Measurements from ENCODE around the gene DOCK3.

DOCK3 gene

DNA sequence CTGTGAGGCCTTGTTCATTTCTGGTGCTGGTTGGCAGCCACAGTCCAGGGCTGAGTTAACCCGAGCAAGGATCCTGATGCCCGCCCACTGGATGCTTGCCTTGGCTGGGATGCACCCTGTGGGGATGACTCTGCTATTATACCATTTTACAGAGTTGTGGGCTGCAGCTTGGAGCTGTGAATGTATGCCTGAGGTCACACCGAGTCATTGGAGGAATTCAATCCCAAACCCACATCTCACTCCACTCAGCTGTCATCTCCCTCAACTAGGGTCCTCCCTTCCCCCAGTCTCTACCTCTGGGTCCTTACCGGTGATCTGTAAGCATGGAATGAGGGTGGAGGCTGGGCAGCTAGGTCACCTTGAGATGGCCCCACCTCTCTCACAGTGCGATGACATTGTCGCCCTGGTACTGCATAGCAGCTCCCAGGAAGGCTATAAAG lies 35.7 kb upstream of the DOCK3 start:
- ATAC-seq = peak; percentile 70
- TF ChIP-seq BACH2 (CRISPR knock-in tag; IDR thresholded peaks at IDR 0.05; ENCODE audit: borderline replicate concordance) = no peak
- TF ChIP-seq, protein P1, sequence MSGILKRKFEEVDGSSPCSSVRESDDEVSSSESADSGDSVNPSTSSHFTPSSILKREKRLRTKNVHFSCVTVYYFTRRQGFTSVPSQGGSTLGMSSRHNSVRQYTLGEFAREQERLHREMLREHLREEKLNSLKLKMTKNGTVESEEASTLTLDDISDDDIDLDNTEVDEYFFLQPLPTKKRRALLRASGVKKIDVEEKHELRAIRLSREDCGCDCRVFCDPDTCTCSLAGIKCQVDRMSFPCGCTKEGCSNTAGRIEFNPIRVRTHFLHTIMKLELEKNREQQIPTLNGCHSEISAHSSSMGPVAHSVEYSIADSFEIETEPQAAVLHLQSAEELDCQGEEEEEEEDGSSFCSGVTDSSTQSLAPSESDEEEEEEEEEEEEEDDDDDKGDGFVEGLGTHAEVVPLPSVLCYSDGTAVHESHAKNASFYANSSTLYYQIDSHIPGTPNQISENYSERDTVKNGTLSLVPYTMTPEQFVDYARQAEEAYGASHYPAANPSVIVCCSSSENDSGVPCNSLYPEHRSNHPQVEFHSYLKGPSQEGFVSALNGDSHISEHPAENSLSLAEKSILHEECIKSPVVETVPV (CRISPR knock-in tag; IDR thresholded peaks at IDR 0.05) = no peak
- no peak for TF ChIP-seq TCF4 (CRISPR knock-in tag; IDR thresholded peaks at IDR 0.05; ENCODE audit: borderline replicate concordance)
- TF ChIP-seq, protein P2, sequence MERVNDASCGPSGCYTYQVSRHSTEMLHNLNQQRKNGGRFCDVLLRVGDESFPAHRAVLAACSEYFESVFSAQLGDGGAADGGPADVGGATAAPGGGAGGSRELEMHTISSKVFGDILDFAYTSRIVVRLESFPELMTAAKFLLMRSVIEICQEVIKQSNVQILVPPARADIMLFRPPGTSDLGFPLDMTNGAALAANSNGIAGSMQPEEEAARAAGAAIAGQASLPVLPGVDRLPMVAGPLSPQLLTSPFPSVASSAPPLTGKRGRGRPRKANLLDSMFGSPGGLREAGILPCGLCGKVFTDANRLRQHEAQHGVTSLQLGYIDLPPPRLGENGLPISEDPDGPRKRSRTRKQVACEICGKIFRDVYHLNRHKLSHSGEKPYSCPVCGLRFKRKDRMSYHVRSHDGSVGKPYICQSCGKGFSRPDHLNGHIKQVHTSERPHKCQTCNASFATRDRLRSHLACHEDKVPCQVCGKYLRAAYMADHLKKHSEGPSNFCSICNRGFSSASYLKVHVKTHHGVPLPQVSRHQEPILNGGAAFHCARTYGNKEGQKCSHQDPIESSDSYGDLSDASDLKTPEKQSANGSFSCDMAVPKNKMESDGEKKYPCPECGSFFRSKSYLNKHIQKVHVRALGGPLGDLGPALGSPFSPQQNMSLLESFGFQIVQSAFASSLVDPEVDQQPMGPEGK (CRISPR knock-in tag; IDR thresholded peaks at IDR 0.05; ENCODE audit: borderline replicate concordance) = no peak
- TF ChIP-seq ARNTL (CRISPR knock-in tag; IDR thresholded peaks at IDR 0.05; ENCODE audit: borderline replicate concordance, low read depth) = no peak
- no peak for TF ChIP-seq ESRRG (CRISPR knock-in tag; IDR thresholded peaks at IDR 0.05)
- TF ChIP-seq, protein P3, sequence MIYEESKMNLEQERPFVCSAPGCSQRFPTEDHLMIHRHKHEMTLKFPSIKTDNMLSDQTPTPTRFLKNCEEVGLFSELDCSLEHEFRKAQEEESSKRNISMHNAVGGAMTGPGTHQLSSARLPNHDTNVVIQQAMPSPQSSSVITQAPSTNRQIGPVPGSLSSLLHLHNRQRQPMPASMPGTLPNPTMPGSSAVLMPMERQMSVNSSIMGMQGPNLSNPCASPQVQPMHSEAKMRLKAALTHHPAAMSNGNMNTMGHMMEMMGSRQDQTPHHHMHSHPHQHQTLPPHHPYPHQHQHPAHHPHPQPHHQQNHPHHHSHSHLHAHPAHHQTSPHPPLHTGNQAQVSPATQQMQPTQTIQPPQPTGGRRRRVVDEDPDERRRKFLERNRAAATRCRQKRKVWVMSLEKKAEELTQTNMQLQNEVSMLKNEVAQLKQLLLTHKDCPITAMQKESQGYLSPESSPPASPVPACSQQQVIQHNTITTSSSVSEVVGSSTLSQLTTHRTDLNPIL (CRISPR knock-in tag; IDR thresholded peaks at IDR 0.05; ENCODE audit: low read depth) = no peak
- TF ChIP-seq CSDC2 (CRISPR knock-in tag; IDR thresholded peaks at IDR 0.05) = no peak
- no peak for TF ChIP-seq GLIS3 (CRISPR knock-in tag; IDR thresholded peaks at IDR 0.05)
- TF ChIP-seq ISL1 (CRISPR knock-in tag; IDR thresholded peaks at IDR 0.05) = no peak
- TF ChIP-seq TOX (CRISPR knock-in tag; IDR thresholded peaks at IDR 0.05; ENCODE audit: borderline replicate concordance) = no peak
- no peak for TF ChIP-seq ZNF70 (CRISPR knock-in tag; IDR thresholded peaks at IDR 0.05)
- TF ChIP-seq, protein P4, sequence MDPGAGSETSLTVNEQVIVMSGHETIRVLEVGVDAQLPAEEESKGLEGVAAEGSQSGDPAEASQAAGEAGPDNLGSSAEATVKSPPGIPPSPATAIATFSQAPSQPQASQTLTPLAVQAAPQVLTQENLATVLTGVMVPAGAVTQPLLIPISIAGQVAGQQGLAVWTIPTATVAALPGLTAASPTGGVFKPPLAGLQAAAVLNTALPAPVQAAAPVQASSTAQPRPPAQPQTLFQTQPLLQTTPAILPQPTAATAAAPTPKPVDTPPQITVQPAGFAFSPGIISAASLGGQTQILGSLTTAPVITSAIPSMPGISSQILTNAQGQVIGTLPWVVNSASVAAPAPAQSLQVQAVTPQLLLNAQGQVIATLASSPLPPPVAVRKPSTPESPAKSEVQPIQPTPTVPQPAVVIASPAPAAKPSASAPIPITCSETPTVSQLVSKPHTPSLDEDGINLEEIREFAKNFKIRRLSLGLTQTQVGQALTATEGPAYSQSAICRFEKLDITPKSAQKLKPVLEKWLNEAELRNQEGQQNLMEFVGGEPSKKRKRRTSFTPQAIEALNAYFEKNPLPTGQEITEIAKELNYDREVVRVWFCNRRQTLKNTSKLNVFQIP (CRISPR knock-in tag; IDR thresholded peaks at IDR 0.05; ENCODE audit: borderline replicate concordance, low read depth) = no peak

DNA sequence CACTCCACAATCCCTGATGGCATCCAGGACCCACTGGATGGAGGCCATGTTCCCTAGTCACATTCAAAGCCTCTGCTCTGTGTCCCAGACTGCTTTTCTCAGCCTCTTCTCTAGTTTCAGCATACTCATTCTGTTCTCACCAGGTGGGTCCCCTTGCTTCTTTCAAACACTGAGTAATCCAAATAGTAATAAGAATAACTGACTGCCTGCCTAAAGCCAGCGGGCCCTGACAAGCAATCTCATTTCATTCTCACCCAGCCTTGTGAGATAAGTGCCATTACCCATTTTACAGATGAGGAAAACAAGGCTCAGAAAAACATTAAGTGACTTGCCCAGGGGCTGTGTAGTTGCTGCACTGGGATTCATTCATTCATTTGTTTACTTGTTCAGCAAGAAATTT lies 32.3 kb upstream of the DOCK3 start:
- no peak for ATAC-seq
- TF ChIP-seq TOX (CRISPR knock-in tag; IDR thresholded peaks at IDR 0.05; ENCODE audit: borderline replicate concordance) = no peak
- no peak for TF ChIP-seq ESRRG (CRISPR knock-in tag; IDR thresholded peaks at IDR 0.05)
- no peak for TF ChIP-seq ZC3H10 (CRISPR knock-in tag; IDR thresholded peaks at IDR 0.05)
- no peak for TF ChIP-seq RARB (CRISPR knock-in tag; IDR thresholded peaks at IDR 0.05)
- TF ChIP-seq, protein P5, sequence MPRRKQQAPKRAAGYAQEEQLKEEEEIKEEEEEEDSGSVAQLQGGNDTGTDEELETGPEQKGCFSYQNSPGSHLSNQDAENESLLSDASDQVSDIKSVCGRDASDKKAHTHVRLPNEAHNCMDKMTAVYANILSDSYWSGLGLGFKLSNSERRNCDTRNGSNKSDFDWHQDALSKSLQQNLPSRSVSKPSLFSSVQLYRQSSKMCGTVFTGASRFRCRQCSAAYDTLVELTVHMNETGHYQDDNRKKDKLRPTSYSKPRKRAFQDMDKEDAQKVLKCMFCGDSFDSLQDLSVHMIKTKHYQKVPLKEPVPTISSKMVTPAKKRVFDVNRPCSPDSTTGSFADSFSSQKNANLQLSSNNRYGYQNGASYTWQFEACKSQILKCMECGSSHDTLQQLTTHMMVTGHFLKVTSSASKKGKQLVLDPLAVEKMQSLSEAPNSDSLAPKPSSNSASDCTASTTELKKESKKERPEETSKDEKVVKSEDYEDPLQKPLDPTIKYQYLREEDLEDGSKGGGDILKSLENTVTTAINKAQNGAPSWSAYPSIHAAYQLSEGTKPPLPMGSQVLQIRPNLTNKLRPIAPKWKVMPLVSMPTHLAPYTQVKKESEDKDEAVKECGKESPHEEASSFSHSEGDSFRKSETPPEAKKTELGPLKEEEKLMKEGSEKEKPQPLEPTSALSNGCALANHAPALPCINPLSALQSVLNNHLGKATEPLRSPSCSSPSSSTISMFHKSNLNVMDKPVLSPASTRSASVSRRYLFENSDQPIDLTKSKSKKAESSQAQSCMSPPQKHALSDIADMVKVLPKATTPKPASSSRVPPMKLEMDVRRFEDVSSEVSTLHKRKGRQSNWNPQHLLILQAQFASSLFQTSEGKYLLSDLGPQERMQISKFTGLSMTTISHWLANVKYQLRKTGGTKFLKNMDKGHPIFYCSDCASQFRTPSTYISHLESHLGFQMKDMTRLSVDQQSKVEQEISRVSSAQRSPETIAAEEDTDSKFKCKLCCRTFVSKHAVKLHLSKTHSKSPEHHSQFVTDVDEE (CRISPR knock-in tag; IDR thresholded peaks at IDR 0.05) = no peak
- TF ChIP-seq TCF4 (CRISPR knock-in tag; IDR thresholded peaks at IDR 0.05; ENCODE audit: borderline replicate concordance) = no peak
- TF ChIP-seq ARNTL (CRISPR knock-in tag; IDR thresholded peaks at IDR 0.05; ENCODE audit: borderline replicate concordance, low read depth) = no peak
- no peak for TF ChIP-seq SNAI2 (CRISPR knock-in tag; IDR thresholded peaks at IDR 0.05)
- TF ChIP-seq BACH2 (CRISPR knock-in tag; IDR thresholded peaks at IDR 0.05; ENCODE audit: borderline replicate concordance) = no peak
- TF ChIP-seq PPARA (CRISPR knock-in tag; IDR thresholded peaks at IDR 0.05; ENCODE audit: borderline replicate concordance) = no peak
- TF ChIP-seq, protein P4 (CRISPR knock-in tag; IDR thresholded peaks at IDR 0.05; ENCODE audit: borderline replicate concordance, low read depth) = no peak
- TF ChIP-seq GLIS3 (CRISPR knock-in tag; IDR thresholded peaks at IDR 0.05) = no peak
- TF ChIP-seq ISL1 (CRISPR knock-in tag; IDR thresholded peaks at IDR 0.05) = no peak
- TF ChIP-seq ZFP3 (CRISPR knock-in tag; IDR thresholded peaks at IDR 0.05) = no peak
- TF ChIP-seq ZFP30 (CRISPR knock-in tag; IDR thresholded peaks at IDR 0.05) = no peak
- TF ChIP-seq ZNF70 (CRISPR knock-in tag; IDR thresholded peaks at IDR 0.05) = no peak
- TF ChIP-seq, protein P2 (CRISPR knock-in tag; IDR thresholded peaks at IDR 0.05; ENCODE audit: borderline replicate concordance) = no peak
- TF ChIP-seq, protein P3 (CRISPR knock-in tag; IDR thresholded peaks at IDR 0.05; ENCODE audit: low read depth) = no peak
- no peak for TF ChIP-seq CSDC2 (CRISPR knock-in tag; IDR thresholded peaks at IDR 0.05)
- no peak for TF ChIP-seq ZNF565 (CRISPR knock-in tag; conservative IDR thresholded peaks at IDR 0.05; ENCODE audit: low read depth)
